Effector memory CD4-positive, alpha-beta T cell (primary cell): ENCODE results near the gene KISS1R.

Experiments
- DNase-seq, 3 donors: peaks; one replicate each; pipeline ENCODE4 v3.0.0-alpha.2; 2020
- H3K27ac ChIP-seq: 2 replicates; pipeline ENCODE4 v1.7.0; 2013; ENCODE audit warnings: mild to moderate bottlenecking, low read length, moderate library complexity; ENCODE audit not compliant: insufficient read depth, poor library complexity, severe bottlenecking
- H3K27me3 ChIP-seq: replicated peaks from 2 replicates; pipeline ENCODE4 v1.7.0; 2013; ENCODE audit warnings: mild to moderate bottlenecking, low read length; ENCODE audit not compliant: insufficient read depth, control insufficient read depth, poor library complexity, severe bottlenecking
- H3K36me3 ChIP-seq: 2 replicates; pipeline ENCODE4 v1.7.0; 2013; ENCODE audit warnings: mild to moderate bottlenecking, low read length, moderate library complexity; ENCODE audit not compliant: control insufficient read depth, insufficient read depth
- H3K4me1 ChIP-seq: 2 replicates; pipeline ENCODE4 v1.7.0; 2013; ENCODE audit warnings: low read length, mild to moderate bottlenecking; ENCODE audit not compliant: control insufficient read depth, insufficient read depth, poor library complexity, severe bottlenecking
- H3K4me3 ChIP-seq: 2 replicates; pipeline ENCODE4 v1.7.0; 2013; ENCODE audit warnings: low read length, low read depth, mild to moderate bottlenecking; ENCODE audit not compliant: insufficient read depth, poor library complexity, severe bottlenecking
- H3K9me3 ChIP-seq: 2 replicates; pipeline ENCODE4 v1.7.0; 2013; ENCODE audit warnings: mild to moderate bottlenecking, low read length, moderate library complexity; ENCODE audit not compliant: control insufficient read depth

KISS1R gene

GRCh38 chr19:925087-925525 is 8.0 kb downstream of the KISS1R start:
- Histone ChIP-seq H3K27ac (peak overlapping the region; percentile 83), H3K9me3 (no peaks in the 10 kb centered on the region), H3K27me3 (no peaks in the 10 kb centered on the region), H3K4me1 (peaks cover 24% of the 10 kb centered on the region), H3K4me3 (peak overlapping the region; percentile 83), H3K36me3 (no peaks in the 10 kb centered on the region)
- peak in 1 of 3 donors; percentile 60 for DNase-seq

GRCh38 chr19:925526-926322 is 8.6 kb downstream of the KISS1R start, which contains the start of gene ARID3A:
Gene ARID3A (plus strand): TSS chr19:926035. CDS start chr19:929529, 3,494 bp downstream.
- H3K4me3 ChIP-seq = peak within 1 kb of the TSS; percentile 83
- no peaks in the 10 kb centered on the region for H3K36me3 ChIP-seq
- peak within 1 kb of the TSS; percentile 83 for H3K27ac ChIP-seq
- H3K4me1 ChIP-seq = peaks cover 22% of the 10 kb centered on the region
- H3K27me3 ChIP-seq = no peaks in the 10 kb centered on the region
- no peaks in the 10 kb centered on the region for H3K9me3 ChIP-seq
- DNase-seq = peak; percentile 46 to 66 (median 60)

- Histone ChIP-seq H3K4me3 (peak overlapping the region; percentile 73), H3K9me3 (no peaks in the 10 kb centered on the region), H3K36me3 (no peaks in the 10 kb centered on the region), H3K27ac (peak overlapping the region; percentile 53), H3K4me1 (peaks cover 19% of the 10 kb centered on the region), H3K27me3 (no peaks in the 10 kb centered on the region)
- no peak for DNase-seq
Observed at GRCh38 chr19:926323-926588, 9.1 kb downstream of the KISS1R start.

GRCh38 chr19:926589-927350 is 9.6 kb downstream of the KISS1R start:
- no peak for DNase-seq
- Histone ChIP-seq H3K4me1 (peaks cover 18% of the 10 kb centered on the region), H3K36me3 (no peaks in the 10 kb centered on the region), H3K27ac (peak overlapping the region; percentile 53), H3K9me3 (no peaks in the 10 kb centered on the region), H3K4me3 (peak overlapping the region; percentile 73), H3K27me3 (no peaks in the 10 kb centered on the region)

GRCh38 chr19:927351-927779 is 10.2 kb downstream of the KISS1R start:
- Histone ChIP-seq H3K36me3 (no peaks in the 10 kb centered on the region), H3K27ac (no peak overlapping the region), H3K4me1 (peaks cover 19% of the 10 kb centered on the region), H3K4me3 (peak overlapping the region; percentile 73), H3K9me3 (no peaks in the 10 kb centered on the region), H3K27me3 (no peaks in the 10 kb centered on the region)
- no peak for DNase-seq

GRCh38 chr19:927780-928401 is 10.8 kb downstream of the KISS1R start:
- H3K9me3 ChIP-seq = no peaks in the 10 kb centered on the region
- DNase-seq = no peak
- peaks cover 24% of the 10 kb centered on the region for H3K4me1 ChIP-seq
- no peak overlapping the region for H3K4me3 ChIP-seq
- H3K36me3 ChIP-seq = no peaks in the 10 kb centered on the region
- no peaks in the 10 kb centered on the region for H3K27me3 ChIP-seq
- H3K27ac ChIP-seq = no peak overlapping the region

- H3K4me1 ChIP-seq = peaks cover 31% of the 10 kb centered on the region
- H3K27me3 ChIP-seq = no peaks in the 10 kb centered on the region
- H3K4me3 ChIP-seq = no peak overlapping the region
- no peaks in the 10 kb centered on the region for H3K36me3 ChIP-seq
- no peaks in the 10 kb centered on the region for H3K9me3 ChIP-seq
- no peak for DNase-seq
- no peak overlapping the region for H3K27ac ChIP-seq
Observed at GRCh38 chr19:928471-929202, 11.5 kb downstream of the KISS1R start.

GRCh38 chr19:929203-929890 is 12.2 kb downstream of the KISS1R start:
- no peaks in the 10 kb centered on the region for H3K9me3 ChIP-seq
- no peak overlapping the region for H3K27ac ChIP-seq
- DNase-seq = no peak
- peaks cover 31% of the 10 kb centered on the region for H3K4me1 ChIP-seq
- no peaks in the 10 kb centered on the region for H3K27me3 ChIP-seq
- H3K36me3 ChIP-seq = no peaks in the 10 kb centered on the region
- H3K4me3 ChIP-seq = no peak overlapping the region

- Histone ChIP-seq H3K27ac (no peak overlapping the region), H3K27me3 (no peaks in the 10 kb centered on the region), H3K36me3 (no peaks in the 10 kb centered on the region), H3K4me3 (no peak overlapping the region), H3K9me3 (no peaks in the 10 kb centered on the region), H3K4me1 (peaks cover 27% of the 10 kb centered on the region)
- DNase-seq = no peak
Observed at GRCh38 chr19:929891-930258, 12.7 kb downstream of the KISS1R start.
